HCT116 (cell line): Measurements from ENCODE around the gene SGSM2.

Experiments used
- CEBPB ChIP-seq: IDR thresholded peaks from 2 replicates; pipeline ENCODE4 v1.6.1; 2012; ENCODE audit warnings: low read depth
- CTCF ChIP-seq, 3 experiments: fragments of 200-600 bp in 1 of 3; sonication (generic) in 1 of 3; IDR thresholded peaks in 2 of 3; conservative IDR thresholded peaks in 1 of 3; 2 replicates each; pipeline ENCODE4 v1.5.1; 2012 to 2017; ENCODE audit warnings: low read depth in 2 of 3, low read length in 2 of 3, antibody characterized with exemption in 1 of 3, borderline replicate concordance in 1 of 3, control low read depth in 1 of 3, mild to moderate bottlenecking in 1 of 3, mixed read lengths in 1 of 3, mixed run types in 1 of 3, moderate library complexity in 1 of 3; ENCODE audit not compliant: insufficient read depth in 1 of 3
- EGR1 ChIP-seq: IDR thresholded peaks from 2 replicates; pipeline ENCODE4 v1.6.1; 2012; ENCODE audit warnings: low read depth

GRCh38 chr17:2398182-2398581 lies 60.9 kb downstream of the SGSM2 start:
- TF ChIP-seq CEBPB: no peak
- TF ChIP-seq CTCF (IDR thresholded peaks at IDR 0.05 in 2 of 3, conservative IDR thresholded peaks at IDR 0.05 in 1 of 3; ENCODE audit: borderline replicate concordance in 1 of 3, insufficient read depth in 1 of 3, low read depth in 2 of 3, low read length in 2 of 3): no peak
- TF ChIP-seq EGR1: no peak
